ENCODE measurements around the gene ARHGEF2. TPM values are rescaled to one million over a fixed set of nuclear protein-coding genes. Genes with fewer than 3 reads are reported as not detected.
A peak's percentile ranks its signal among the peaks of the same experiment; 100 is the strongest.

Gene ARHGEF2
- total and polyA plus RNA-seq, 2 of the 13 experiments (the other 11 are each of a cell fraction or from before 2014, with no cell fraction given) = 16.1 to 32.1 TPM

- TF ChIP-seq CTCF (CRISPR knock-in tag; IDR thresholded peaks at IDR 0.05) (peak; percentile 27; the same call in 1 of the 2 replicates), SNAPC2 (CRISPR knock-in tag; IDR thresholded peaks at IDR 0.05) (peak; percentile 68; the same call in 1 of the 2 replicates), MBD4 (IDR thresholded peaks at IDR 0.05; ENCODE audit: borderline replicate concordance, low read length) (no peak), ZFP41 (CRISPR knock-in tag; IDR thresholded peaks at IDR 0.05; ENCODE audit: borderline replicate concordance) (no peak), ZNF543 (CRISPR knock-in tag; IDR thresholded peaks at IDR 0.05) (peak; percentile 23; the same call in 1 of the 2 replicates), KLF9 (CRISPR knock-in tag; IDR thresholded peaks at IDR 0.05; ENCODE audit: low read depth) (no peak), ZNF589 (CRISPR knock-in tag; conservative IDR thresholded peaks at IDR 0.05) (peak; percentile 82; the same call in 1 of the 2 replicates), ZNF609 (CRISPR knock-in tag; IDR thresholded peaks at IDR 0.05; ENCODE audit: borderline replicate concordance) (no peak), SP4 (CRISPR knock-in tag; IDR thresholded peaks at IDR 0.05) (peak; percentile 44; the same call in 1 of the 2 replicates), ZNF761 (CRISPR knock-in tag; conservative IDR thresholded peaks at IDR 0.05) (no peak), ZNF282 (IDR thresholded peaks at IDR 0.05; ENCODE audit: partially characterized antibody) (no peak), HOXA7 (CRISPR knock-in tag; IDR thresholded peaks at IDR 0.05) (0 out of 2 replicates have a peak, but pooled peaks have one; percentile 37), CHCHD3 (CRISPR knock-in tag; IDR thresholded peaks at IDR 0.05) (no peak), SETDB1 (CRISPR knock-in tag; IDR thresholded peaks at IDR 0.05; ENCODE audit: borderline replicate concordance) (no peak), MYC (CRISPR knock-in tag; IDR thresholded peaks at IDR 0.05; ENCODE audit: borderline replicate concordance) (peak; percentile 83; the same call in 1 of the 2 replicates), HBP1 (CRISPR knock-in tag; IDR thresholded peaks at IDR 0.05; ENCODE audit: low read depth) (no peak; the same call in none of the 2 replicates), ZNF292 (CRISPR knock-in tag; IDR thresholded peaks at IDR 0.05; ENCODE audit: borderline replicate concordance, low read depth) (no peak), MEIS1 (CRISPR knock-in tag; IDR thresholded peaks at IDR 0.05; ENCODE audit: borderline replicate concordance) (no peak), MTERF4 (CRISPR knock-in tag; IDR thresholded peaks at IDR 0.05) (no peak), CREB1 (IDR thresholded peaks at IDR 0.05) (peak; percentile 91), CREB1 (CRISPR knock-in tag; IDR thresholded peaks at IDR 0.05) (peak; percentile 98)
Measured at GRCh38 chr1:155934097-155934935, 44.0 kb downstream of the ARHGEF2 start, which contains the start of gene KHDC4 (continued).

Data from HepG2 (cell line).